Thymus (tissue), 11 donors: Measurements from ENCODE around the gene GPR162. TPM values are rescaled to one million over a fixed set of nuclear protein-coding genes. Genes with fewer than 3 reads are reported as not detected.

Source experiments
- DNase-seq, 9 donors: peaks; one replicate each; pipeline ENCODE4 v3.0.0-alpha.2; 2013; ENCODE audit warnings: low spot score in 9 of 9, low read depth in 6 of 9, missing footprints in 1 of 9
- H3K27ac ChIP-seq, 2 donors: one replicate each; pipeline ENCODE4 v1.5.1; 2013; ENCODE audit warnings: control low read depth in 1 of 2, low read depth in 1 of 2, low read length in 1 of 2, mild to moderate bottlenecking in 1 of 2, moderate library complexity in 1 of 2
- H3K27me3 ChIP-seq, 2 donors: one replicate each; pipeline ENCODE4 v1.5.1; 2013; ENCODE audit warnings: low read length in 1 of 2; ENCODE audit not compliant: control insufficient read depth in 2 of 2, insufficient read depth in 1 of 2
- H3K36me3 ChIP-seq, 2 donors: one replicate each; pipeline ENCODE4 v1.5.1; 2013; ENCODE audit warnings: low read length in 1 of 2, mild to moderate bottlenecking in 1 of 2, moderate library complexity in 1 of 2; ENCODE audit not compliant: control insufficient read depth in 2 of 2, insufficient read depth in 2 of 2
- H3K4me1 ChIP-seq, 2 donors: one replicate each; pipeline ENCODE4 v1.5.1; 2013; ENCODE audit warnings: low read length in 2 of 2; ENCODE audit not compliant: control insufficient read depth in 2 of 2, insufficient read depth in 2 of 2
- H3K4me3 ChIP-seq, 2 donors: one replicate each; pipeline ENCODE4 v1.5.1; 2013; ENCODE audit warnings: low read length in 2 of 2, control low read depth in 1 of 2, mild to moderate bottlenecking in 1 of 2
- H3K9me3 ChIP-seq, 2 donors: one replicate each; pipeline ENCODE4 v1.5.1; 2013; ENCODE audit warnings: low read length in 1 of 2, mild to moderate bottlenecking in 1 of 2; ENCODE audit not compliant: control insufficient read depth in 2 of 2, insufficient read depth in 1 of 2
- WGBS: extraction: QIAGEN DNeasy Blood & Tissue Kit; methylation state at CpG from one replicate; pipeline ENCODE4 v1.1.7; 2013; 5-methylcytosine and 5-hydroxymethylcytosine counted together
- polyA plus RNA-seq: library from polyadenylated mRNA; stranded (reverse); fragments of 200-250 nt; gene quantifications from one replicate; pipeline ENCODE4 v1.2.3, GENCODE V29; 2013
- total RNA-seq: library from RNA; stranded (reverse); fragments of 120-200 nt; gene quantifications from one replicate; pipeline ENCODE4 v1.2.4, GENCODE V29; 2013
- donor health status: healthy.

GPR162 gene
- total and polyA plus RNA-seq, 2 donors = 1.4 to 4.4 TPM

- Histone ChIP-seq H3K4me1 (peaks cover 7 to 28% of the 10 kb centered on the region in 2 donors), H3K27ac (no peak overlapping the region), H3K9me3 (peaks cover 0 to 15% of the 10 kb centered on the region in 2 donors), H3K27me3 (peaks cover 40 to 75% of the 10 kb centered on the region in 2 donors), H3K36me3 (no peaks in the 10 kb centered on the region), H3K4me3 (no peak overlapping the region)
- no peak for DNase-seq
- 91% methylated on average over 11 of the region's 11 CpGs for WGBS
These were observed 8.8 kb downstream of the GPR162 start for GRCh38 chr12:6830286-6830890.

- 94% methylated on average over 6 of the region's 6 CpGs for WGBS
- Histone ChIP-seq H3K9me3 (peaks cover 0 to 14% of the 10 kb centered on the region in 2 donors), H3K4me1 (peaks cover 7 to 28% of the 10 kb centered on the region in 2 donors), H3K27ac (no peak overlapping the region), H3K27me3 (peaks cover 40 to 69% of the 10 kb centered on the region in 2 donors), H3K36me3 (no peaks in the 10 kb centered on the region), H3K4me3 (no peak overlapping the region)
- no peak for DNase-seq
These were observed 9.4 kb downstream of the GPR162 start for GRCh38 chr12:6830999-6831398.

GRCh38 chr12:6831450-6831995 lies 9.9 kb downstream of the GPR162 start:
- no peaks in the 10 kb centered on the region for H3K36me3 ChIP-seq
- peaks cover 38 to 64% of the 10 kb centered on the region in 2 donors for H3K27me3 ChIP-seq
- H3K9me3 ChIP-seq = peaks cover 0 to 11% of the 10 kb centered on the region in 2 donors
- H3K4me1 ChIP-seq = peaks cover 7 to 28% of the 10 kb centered on the region in 2 donors
- H3K4me3 ChIP-seq = no peak overlapping the region
- WGBS = 95% methylated on average over 12 of the region's 12 CpGs
- H3K27ac ChIP-seq = no peak overlapping the region
- no peak for DNase-seq

DNA sequence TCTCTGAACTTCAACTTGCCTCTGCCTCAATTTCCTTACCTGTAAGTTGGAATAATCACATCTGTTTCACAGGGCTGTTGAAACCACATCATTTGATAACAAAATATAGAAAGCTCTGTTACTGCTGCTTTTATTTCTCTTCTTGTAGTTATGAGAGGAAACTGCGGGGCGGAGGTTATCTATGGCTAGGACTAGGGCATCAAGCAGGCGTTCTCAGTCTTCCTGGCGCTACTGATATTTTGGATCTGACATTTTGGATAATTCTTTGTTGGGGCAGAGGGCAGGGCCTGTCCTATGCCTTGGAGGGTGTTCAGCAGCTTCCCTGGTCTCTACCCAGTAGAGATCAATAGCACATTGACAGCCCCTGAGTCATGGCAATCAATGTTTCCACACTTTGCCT lies 10.5 kb downstream of the GPR162 start:
- H3K27me3 ChIP-seq = peaks cover 36 to 58% of the 10 kb centered on the region in 2 donors
- no peak overlapping the region for H3K27ac ChIP-seq
- peaks cover 7 to 27% of the 10 kb centered on the region in 2 donors for H3K4me1 ChIP-seq
- H3K9me3 ChIP-seq = peaks cover 0 to 5% of the 10 kb centered on the region in 2 donors
- no peak overlapping the region for H3K4me3 ChIP-seq
- no peaks in the 10 kb centered on the region for H3K36me3 ChIP-seq
- WGBS = 97% methylated on average over 4 of the region's 4 CpGs
- no peak for DNase-seq

- Histone ChIP-seq H3K27ac (no peak overlapping the region), H3K9me3 (no peaks in the 10 kb centered on the region), H3K27me3 (peaks cover 26 to 52% of the 10 kb centered on the region in 2 donors), H3K36me3 (no peaks in the 10 kb centered on the region), H3K4me1 (peaks cover 7 to 17% of the 10 kb centered on the region in 2 donors), H3K4me3 (no peak overlapping the region)
- WGBS = 96% methylated on average over 6 of the region's 6 CpGs
- no peak for DNase-seq
These were observed 11.7 kb downstream of the GPR162 start for GRCh38 chr12:6833189-6833890.

- Histone ChIP-seq H3K4me1 (peaks cover under 1 to 11% of the 10 kb centered on the region in 2 donors), H3K27me3 (peaks cover 17 to 45% of the 10 kb centered on the region in 2 donors), H3K4me3 (no peak overlapping the region), H3K36me3 (no peaks in the 10 kb centered on the region), H3K9me3 (no peaks in the 10 kb centered on the region), H3K27ac (no peak overlapping the region)
- 95% methylated on average over 1 of the region's 1 CpG for WGBS
- DNase-seq = no peak
These were observed 12.6 kb downstream of the GPR162 start for GRCh38 chr12:6834254-6834653.

- peaks cover 0 to 6% of the 10 kb centered on the region in 2 donors for H3K4me1 ChIP-seq
- DNase-seq = no peak
- no peak overlapping the region for H3K4me3 ChIP-seq
- H3K27me3 ChIP-seq = peaks cover 11 to 40% of the 10 kb centered on the region in 2 donors
- H3K36me3 ChIP-seq = no peaks in the 10 kb centered on the region
- no peak overlapping the region for H3K27ac ChIP-seq
- 92% methylated on average over 5 of the region's 5 CpGs for WGBS
- no peaks in the 10 kb centered on the region for H3K9me3 ChIP-seq
These were observed 13.3 kb downstream of the GPR162 start for GRCh38 chr12:6834873-6835272.

DNA sequence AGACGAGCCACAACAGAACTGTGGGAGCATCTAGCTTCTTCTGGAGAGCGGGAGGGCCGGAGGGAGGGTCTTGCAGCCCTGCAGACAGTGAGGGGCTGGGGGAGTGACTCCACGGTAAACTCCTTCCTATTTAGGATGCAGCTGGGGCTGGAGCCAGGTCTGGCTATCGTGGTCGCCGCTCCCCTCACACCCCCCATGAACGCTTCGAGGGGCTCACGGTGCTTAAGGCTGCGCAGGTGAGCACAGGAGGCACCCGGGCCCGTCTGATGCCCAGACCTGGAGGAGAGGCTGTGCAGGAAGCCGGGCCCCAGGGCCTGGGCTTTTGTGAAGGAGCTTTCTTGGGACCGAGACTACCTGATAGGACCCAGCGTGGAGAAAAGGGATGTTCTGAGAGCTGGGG lies 15.2 kb downstream of the GPR162 start:
- H3K36me3 ChIP-seq = no peaks in the 10 kb centered on the region
- WGBS = 95% methylated on average over 16 of the region's 16 CpGs

GRCh38 chr12:6837370-6838060 lies 15.9 kb downstream of the GPR162 start:
- 97% methylated on average over 26 of the region's 26 CpGs for WGBS
- Histone ChIP-seq H3K36me3 (no peaks in the 10 kb centered on the region), H3K9me3 (no peaks in the 10 kb centered on the region), H3K27me3 (peaks cover 0 to 20% of the 10 kb centered on the region in 2 donors), H3K4me1 (peaks cover 0 to 4% of the 10 kb centered on the region in 2 donors), H3K27ac (no peak overlapping the region), H3K4me3 (no peak overlapping the region)
- DNase-seq = no peak

More for the DNA sequence above, 15.2 kb downstream of the GPR162 start:
- Histone ChIP-seq H3K27ac (no peak overlapping the region), H3K9me3 (no peaks in the 10 kb centered on the region), H3K4me3 (no peak overlapping the region), H3K4me1 (peaks cover 0 to 4% of the 10 kb centered on the region in 2 donors), H3K27me3 (peaks cover 0 to 24% of the 10 kb centered on the region in 2 donors)
- DNase-seq = no peak
